GM12873 (cell line): ENCODE results near the gene GJD3.

ENCODE experiments used
- TF ChIP-seq, protein P1 (sequence below): IDR thresholded peaks from 2 replicates; pipeline ENCODE4 v1.5.1; 2012; ENCODE audit warnings: low read depth, mild to moderate bottlenecking, moderate library complexity, low read length, control low read depth; ENCODE audit not compliant: insufficient read depth; ENCODE audit errors: missing control alignments

Gene GJD3

DNA sequence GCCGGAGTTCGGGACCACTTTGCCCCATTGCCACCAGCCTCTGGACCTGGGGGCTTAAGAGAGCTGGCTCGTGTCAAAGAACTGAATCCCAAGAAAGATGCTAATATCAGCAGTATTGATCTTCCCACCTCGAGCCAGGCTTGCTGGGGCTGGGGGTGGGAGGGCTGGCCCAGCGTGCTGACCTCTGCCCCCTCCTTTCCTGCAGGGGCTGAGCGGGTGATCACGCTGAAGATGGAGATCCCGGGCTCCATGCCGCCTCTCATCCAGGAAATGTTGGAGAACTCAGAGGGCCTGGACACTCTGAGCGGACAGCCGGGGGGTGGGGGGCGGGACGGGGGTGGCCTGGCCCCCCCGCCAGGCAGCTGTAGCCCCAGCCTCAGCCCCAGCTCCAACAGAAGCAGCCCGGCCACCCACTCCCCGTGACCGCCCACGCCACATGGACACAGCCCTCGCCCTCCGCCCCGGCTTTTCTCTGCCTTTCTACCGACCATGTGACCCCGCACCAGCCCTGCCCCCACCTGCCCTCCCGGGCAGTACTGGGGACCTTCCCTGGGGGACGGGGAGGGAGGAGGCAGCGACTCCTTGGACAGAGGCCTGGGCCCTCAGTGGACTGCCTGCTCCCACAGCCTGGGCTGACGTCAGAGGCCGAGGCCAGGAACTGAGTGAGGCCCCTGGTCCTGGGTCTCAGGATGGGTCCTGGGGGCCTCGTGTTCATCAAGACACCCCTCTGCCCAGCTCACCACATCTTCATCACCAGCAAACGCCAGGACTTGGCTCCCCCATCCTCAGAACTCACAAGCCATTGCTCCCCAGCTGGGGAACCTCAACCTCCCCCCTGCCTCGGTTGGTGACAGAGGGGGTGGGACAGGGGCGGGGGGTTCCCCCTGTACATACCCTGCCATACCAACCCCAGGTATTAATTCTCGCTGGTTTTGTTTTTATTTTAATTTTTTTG, 8.5 kb downstream of the GJD3 start:
- TF ChIP-seq, protein P1, sequence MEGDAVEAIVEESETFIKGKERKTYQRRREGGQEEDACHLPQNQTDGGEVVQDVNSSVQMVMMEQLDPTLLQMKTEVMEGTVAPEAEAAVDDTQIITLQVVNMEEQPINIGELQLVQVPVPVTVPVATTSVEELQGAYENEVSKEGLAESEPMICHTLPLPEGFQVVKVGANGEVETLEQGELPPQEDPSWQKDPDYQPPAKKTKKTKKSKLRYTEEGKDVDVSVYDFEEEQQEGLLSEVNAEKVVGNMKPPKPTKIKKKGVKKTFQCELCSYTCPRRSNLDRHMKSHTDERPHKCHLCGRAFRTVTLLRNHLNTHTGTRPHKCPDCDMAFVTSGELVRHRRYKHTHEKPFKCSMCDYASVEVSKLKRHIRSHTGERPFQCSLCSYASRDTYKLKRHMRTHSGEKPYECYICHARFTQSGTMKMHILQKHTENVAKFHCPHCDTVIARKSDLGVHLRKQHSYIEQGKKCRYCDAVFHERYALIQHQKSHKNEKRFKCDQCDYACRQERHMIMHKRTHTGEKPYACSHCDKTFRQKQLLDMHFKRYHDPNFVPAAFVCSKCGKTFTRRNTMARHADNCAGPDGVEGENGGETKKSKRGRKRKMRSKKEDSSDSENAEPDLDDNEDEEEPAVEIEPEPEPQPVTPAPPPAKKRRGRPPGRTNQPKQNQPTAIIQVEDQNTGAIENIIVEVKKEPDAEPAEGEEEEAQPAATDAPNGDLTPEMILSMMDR: no peak

DNA sequence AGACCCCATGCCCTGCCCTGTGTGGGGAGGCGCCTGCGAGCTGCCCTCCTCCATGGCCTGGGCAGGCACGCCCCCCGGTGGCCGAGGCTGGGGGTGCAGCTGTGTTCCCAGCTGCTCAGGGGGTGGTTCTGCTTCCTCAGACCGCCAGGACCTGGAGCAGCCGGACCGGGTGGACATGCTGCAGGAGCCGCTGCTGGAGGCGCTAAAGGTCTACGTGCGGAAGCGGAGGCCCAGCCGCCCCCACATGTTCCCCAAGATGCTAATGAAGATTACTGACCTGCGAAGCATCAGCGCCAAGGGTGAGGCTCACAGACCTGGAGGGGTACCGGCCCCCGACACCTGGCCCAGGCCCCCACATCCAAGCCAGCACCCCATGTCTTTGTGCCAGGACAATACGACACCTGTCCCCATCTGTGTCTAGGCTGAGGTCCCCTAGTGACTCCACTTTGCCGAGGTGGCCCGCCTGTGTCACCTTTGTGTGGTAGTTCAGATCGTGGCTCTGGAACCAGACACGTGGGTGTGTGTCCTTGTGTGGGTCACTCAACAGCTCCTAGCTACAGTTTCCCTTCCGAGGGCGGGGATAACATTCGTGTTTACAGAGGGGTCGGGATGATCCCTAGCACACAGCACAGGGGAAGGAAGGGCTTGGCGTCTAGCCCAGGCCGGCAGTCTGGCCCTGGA, 9.3 kb downstream of the GJD3 start:
- TF ChIP-seq, protein P1: peak; percentile 93

GRCh38 chr17:40354221-40355122, 10.1 kb downstream of the GJD3 start:
- TF ChIP-seq, protein P1: no peak

GRCh38 chr17:40352779-40353394, 11.7 kb downstream of the GJD3 start:
- TF ChIP-seq, protein P1: no peak

DNA sequence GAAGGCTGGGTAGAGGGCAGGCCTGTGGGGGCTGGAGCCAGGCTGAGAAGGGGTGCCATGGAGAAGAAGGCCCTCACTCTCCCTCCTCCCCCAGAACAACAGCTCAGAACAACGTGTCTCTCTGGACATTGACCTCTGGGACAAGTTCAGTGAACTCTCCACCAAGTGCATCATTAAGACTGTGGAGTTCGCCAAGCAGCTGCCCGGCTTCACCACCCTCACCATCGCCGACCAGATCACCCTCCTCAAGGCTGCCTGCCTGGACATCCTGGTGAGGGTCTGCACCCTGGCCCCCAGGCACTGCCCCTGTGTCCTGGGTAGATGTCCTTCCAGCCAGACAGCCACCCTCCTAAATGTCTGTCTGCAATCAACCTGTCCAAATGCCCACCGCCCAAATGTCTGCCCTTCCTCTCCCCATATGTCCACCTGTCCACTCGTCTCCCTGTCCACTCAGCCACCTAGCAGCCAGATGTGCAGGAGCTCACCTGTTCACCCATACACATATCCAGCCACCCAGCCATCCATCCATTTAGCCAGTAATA, 12.2 kb downstream of the GJD3 start:
- TF ChIP-seq, protein P1: no peak

DNA sequence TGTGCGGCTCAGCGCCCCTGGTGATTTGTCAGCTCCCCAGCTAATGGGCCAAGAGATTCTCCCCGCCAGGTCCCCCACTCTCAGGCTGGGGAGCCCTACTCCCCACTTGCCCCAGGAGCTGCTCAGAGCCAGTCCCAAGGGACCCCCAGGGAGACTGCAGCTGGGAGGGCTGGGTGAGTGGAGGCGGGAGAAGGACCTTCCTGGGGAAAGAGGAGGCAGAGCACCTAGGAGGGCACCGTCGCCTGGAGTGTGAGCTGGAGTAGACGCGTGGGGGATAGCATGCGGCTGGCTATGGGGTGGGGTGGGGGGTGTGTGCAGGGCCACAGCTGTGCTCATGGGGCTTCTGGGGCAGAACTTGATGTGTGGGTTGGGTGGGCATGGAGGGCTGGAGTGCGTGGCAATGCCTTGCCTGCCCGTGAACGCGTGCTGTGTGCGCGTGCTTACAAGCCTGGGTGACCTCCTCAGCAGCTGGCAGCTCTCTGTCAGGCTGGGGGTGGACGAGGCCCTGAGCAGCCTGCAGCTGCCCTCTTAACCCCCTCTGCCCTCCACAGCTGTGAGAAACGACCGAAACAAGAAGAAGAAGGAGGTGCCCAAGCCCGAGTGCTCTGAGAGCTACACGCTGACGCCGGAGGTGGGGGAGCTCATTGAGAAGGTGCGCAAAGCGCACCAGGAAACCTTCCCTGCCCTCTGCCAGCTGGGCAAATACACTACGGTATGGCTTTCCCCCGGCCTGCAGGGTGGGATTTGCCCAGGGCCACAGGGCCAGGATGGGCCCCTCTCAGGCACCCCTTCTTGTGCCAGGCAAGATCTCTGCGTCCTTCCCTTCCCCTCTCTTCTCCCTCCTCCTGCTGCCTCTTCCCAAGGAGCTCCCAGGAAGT, 12.9 kb downstream of the GJD3 start:
- TF ChIP-seq, protein P1: no peak
